Transverse colon (tissue), 3 donors: ENCODE data around the gene IL23A.

Experiments
- CTCF ChIP-seq, 5 experiments: fragments of 200-600 bp in 3 of 5; fragments of 450-650 bp in 2 of 5; sonication (generic) in 3 of 5; IDR thresholded peaks; 1 replicate in 2 of 5; 2 replicates in 3 of 5; pipeline ENCODE4 v1.5.1; 2016 to 2017; ENCODE audit warnings: antibody characterized with exemption in 5 of 5, inconsistent platforms in 3 of 5, mild to moderate bottlenecking in 2 of 5, moderate library complexity in 1 of 5
- POLR2A ChIP-seq: fragments of 450-650 bp; IDR thresholded peaks from one replicate; pipeline ENCODE4 v1.6.1; 2016; ENCODE audit warnings: antibody characterized with exemption, mild to moderate bottlenecking, moderate library complexity

- TF ChIP-seq CTCF (IDR thresholded peaks at IDR 0.05) (no peak), POLR2A (no peak)
Measured at GRCh38 chr12:56324206-56324605, 14.5 kb upstream of the IL23A start.
